Subcutaneous abdominal adipose tissue (tissue), 5 donors: Measurements from ENCODE around the gene MCC.

Experiments
- H3K27ac ChIP-seq: one replicate; pipeline ENCODE4 v1.7.0; 2013; ENCODE audit warnings: low read depth, mild to moderate bottlenecking, inconsistent platforms, low read length, moderate library complexity
- H3K27me3 ChIP-seq, 5 donors: one replicate each; pipeline ENCODE4 v1.7.0; 2013; ENCODE audit warnings: low read length in 5 of 5, inconsistent platforms in 1 of 5; ENCODE audit not compliant: control insufficient read depth in 5 of 5, insufficient read depth in 4 of 5
- H3K36me3 ChIP-seq, 5 donors: one replicate each; pipeline ENCODE4 v1.7.0; 2013; ENCODE audit warnings: low read length in 5 of 5; ENCODE audit not compliant: control insufficient read depth in 5 of 5, insufficient read depth in 5 of 5
- H3K4me1 ChIP-seq, 5 donors: one replicate each; pipeline ENCODE4 v1.7.0; 2013; ENCODE audit warnings: low read length in 5 of 5, mild to moderate bottlenecking in 3 of 5, moderate library complexity in 1 of 5; ENCODE audit not compliant: control insufficient read depth in 5 of 5, insufficient read depth in 5 of 5
- H3K4me3 ChIP-seq, 5 donors: one replicate each; pipeline ENCODE4 v1.7.0; 2013; ENCODE audit warnings: low read length in 5 of 5, low read depth in 1 of 5
- H3K9ac ChIP-seq, 5 donors: one replicate each; pipeline ENCODE4 v1.7.0; 2013; ENCODE audit warnings: low read length in 5 of 5, mild to moderate bottlenecking in 4 of 5, moderate library complexity in 3 of 5
- H3K9me3 ChIP-seq, 5 donors: one replicate each; pipeline ENCODE4 v1.7.0; 2013; ENCODE audit warnings: low read length in 5 of 5; ENCODE audit not compliant: control insufficient read depth in 5 of 5
- donor health status: healthy.
- donor health status: healthy.
- donor health status: healthy.
- donor health status: healthy.
- donor health status: healthy.

MCC gene

DNA sequence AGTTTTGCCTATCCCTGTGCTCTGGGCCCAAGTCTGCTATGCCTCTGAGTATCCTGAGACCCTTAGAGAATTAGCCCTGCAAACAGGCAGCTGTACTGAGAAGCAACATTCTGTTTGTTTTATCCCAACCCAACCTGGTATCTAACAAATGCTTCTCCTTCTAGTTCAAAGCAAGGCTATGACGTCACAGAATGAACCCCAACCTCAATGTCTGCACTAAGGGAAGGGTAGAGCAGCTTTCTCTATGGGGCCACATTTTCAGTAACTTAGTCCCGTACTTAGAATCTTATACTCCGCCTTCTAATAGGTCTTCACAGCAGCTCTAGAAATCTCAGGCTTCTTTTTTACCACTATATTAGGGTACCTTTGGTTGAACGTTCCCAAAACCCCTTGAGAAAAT lies 223.1 kb downstream of the MCC start:
- H3K27ac ChIP-seq, result peak overlapping the region; percentile 69
- no peaks in the 10 kb centered on the region for H3K36me3 ChIP-seq
- H3K9ac ChIP-seq, result no peak overlapping the region
- no peaks in the 10 kb centered on the region for H3K9me3 ChIP-seq
- H3K4me3 ChIP-seq, result no peak overlapping the region
- no peaks in the 10 kb centered on the region for H3K27me3 ChIP-seq
- H3K4me1 ChIP-seq, result peaks cover 0 to 23% (median 13%) of the 10 kb centered on the region in 5 donors

DNA sequence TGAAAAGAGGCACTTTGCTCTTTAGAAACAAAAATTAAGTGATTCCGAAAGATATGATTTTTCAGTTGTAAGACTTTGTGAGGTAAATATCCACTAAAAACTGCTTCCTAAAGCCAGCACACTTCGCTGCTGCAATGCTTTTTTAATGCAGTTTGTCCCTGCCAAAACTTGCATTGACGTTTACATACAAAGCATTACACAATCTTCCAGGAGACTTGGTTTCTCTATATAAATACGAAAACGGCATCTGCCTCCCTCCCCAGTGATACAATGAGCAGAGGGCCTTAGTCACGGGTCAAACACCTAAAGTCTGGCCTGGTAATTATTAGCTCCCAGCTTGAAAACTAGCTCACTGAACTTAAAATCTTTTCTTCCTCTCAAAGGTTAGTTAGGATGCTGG lies 224.2 kb downstream of the MCC start:
- H3K27me3 ChIP-seq, result no peaks in the 10 kb centered on the region
- no peak overlapping the region for H3K9ac ChIP-seq
- H3K4me1 ChIP-seq, result peaks cover 0 to 23% (median 13%) of the 10 kb centered on the region in 5 donors
- no peak overlapping the region for H3K4me3 ChIP-seq
- H3K9me3 ChIP-seq, result no peaks in the 10 kb centered on the region
- H3K27ac ChIP-seq, result no peak overlapping the region
- no peaks in the 10 kb centered on the region for H3K36me3 ChIP-seq

DNA sequence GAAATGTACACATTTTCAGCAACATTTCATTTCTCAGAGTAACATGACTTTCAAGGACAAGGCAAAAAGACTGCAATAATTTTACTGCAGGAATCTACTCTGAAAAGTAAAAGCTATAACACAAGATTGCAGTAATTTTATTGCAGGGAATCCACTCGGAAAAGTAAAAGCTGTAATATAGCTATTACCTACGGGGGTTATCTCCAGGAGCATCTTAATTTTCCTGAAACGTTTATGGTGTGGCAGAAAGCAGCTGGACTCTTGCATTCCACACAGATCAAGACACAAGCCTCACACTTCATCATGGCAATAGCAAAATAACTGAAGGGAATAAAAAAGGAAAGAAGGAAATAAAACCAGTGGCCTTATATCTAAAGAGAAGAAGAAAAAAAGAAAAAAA lies 224.7 kb downstream of the MCC start:
- H3K27ac ChIP-seq, result no peak overlapping the region
- H3K9ac ChIP-seq, result no peak overlapping the region
- H3K27me3 ChIP-seq, result no peaks in the 10 kb centered on the region
- no peaks in the 10 kb centered on the region for H3K36me3 ChIP-seq
- H3K4me3 ChIP-seq, result no peak overlapping the region
- peaks cover 0 to 23% (median 13%) of the 10 kb centered on the region in 5 donors for H3K4me1 ChIP-seq
- H3K9me3 ChIP-seq, result no peaks in the 10 kb centered on the region

DNA sequence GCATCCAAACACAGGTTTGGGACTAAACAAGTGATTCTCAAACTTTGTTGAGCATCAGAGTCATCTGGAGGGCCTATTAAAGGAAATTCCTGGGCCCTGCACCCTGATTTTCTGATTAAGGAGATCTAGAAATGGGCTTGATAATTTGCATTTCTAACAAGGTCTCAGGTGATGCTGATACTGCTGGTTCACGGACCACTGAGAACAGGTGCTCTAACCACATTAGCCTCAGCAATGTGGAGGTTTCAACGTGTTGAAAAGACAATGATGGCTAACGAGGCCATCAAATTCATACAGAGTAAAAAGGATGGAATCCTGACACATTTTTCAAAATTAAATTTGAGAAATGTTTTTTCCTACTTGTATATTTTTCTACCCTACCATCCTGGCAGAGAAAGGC lies 225.6 kb downstream of the MCC start:
- Histone ChIP-seq H3K4me1 (peaks cover 0 to 23% (median 13%) of the 10 kb centered on the region in 5 donors), H3K4me3 (no peak overlapping the region), H3K27me3 (no peaks in the 10 kb centered on the region), H3K27ac (no peak overlapping the region), H3K9me3 (no peaks in the 10 kb centered on the region), H3K36me3 (no peaks in the 10 kb centered on the region), H3K9ac (no peak overlapping the region)

DNA sequence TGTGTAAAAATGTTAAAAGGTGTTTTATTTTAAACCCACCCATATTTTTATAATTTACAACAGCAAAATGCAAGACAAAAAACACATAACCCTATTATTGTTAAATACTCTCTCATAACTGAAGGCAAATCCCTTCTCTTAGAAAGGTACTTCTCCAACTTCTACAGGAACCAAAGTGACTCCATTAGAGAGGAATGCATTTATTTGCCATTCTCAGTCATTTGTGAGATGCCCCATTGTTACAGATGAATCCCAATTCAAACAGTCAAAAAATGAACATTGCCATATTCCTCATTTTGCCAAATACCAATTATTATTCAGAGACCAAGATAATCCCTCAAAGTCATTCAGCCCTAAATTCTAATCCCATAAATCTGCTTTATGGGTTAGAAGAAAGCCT lies 229.2 kb downstream of the MCC start:
- H3K27me3 ChIP-seq, result no peaks in the 10 kb centered on the region
- H3K9ac ChIP-seq, result no peak overlapping the region
- no peaks in the 10 kb centered on the region for H3K9me3 ChIP-seq
- H3K4me3 ChIP-seq, result no peak overlapping the region
- H3K27ac ChIP-seq, result no peak overlapping the region
- H3K36me3 ChIP-seq, result no peaks in the 10 kb centered on the region
- peaks cover 0 to 23% (median 20%) of the 10 kb centered on the region in 5 donors for H3K4me1 ChIP-seq

DNA sequence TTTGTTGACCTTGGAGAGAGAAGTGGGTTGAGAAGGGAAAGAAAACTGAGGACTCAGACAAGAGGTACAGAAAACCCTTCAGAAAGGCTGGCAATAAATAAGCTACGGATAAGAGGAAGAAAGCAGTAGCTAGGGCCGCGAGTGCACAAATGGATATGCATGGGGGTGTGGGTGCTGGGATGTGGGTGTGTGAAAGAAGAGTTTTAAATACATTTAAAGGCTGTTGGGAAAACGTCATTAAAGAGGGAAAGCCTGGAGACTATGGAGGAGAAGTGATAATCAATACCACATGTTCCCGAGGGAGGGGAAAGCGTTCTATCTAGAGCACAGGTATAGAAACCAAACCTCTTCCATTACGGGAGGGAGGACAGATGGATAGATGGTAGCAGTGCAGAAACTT lies 230.7 kb downstream of the MCC start:
- Histone ChIP-seq H3K4me1 (peaks cover 0 to 23% (median 20%) of the 10 kb centered on the region in 5 donors), H3K9ac (no peak overlapping the region), H3K27me3 (no peaks in the 10 kb centered on the region), H3K9me3 (no peaks in the 10 kb centered on the region), H3K27ac (no peak overlapping the region), H3K36me3 (no peaks in the 10 kb centered on the region), H3K4me3 (no peak overlapping the region)

DNA sequence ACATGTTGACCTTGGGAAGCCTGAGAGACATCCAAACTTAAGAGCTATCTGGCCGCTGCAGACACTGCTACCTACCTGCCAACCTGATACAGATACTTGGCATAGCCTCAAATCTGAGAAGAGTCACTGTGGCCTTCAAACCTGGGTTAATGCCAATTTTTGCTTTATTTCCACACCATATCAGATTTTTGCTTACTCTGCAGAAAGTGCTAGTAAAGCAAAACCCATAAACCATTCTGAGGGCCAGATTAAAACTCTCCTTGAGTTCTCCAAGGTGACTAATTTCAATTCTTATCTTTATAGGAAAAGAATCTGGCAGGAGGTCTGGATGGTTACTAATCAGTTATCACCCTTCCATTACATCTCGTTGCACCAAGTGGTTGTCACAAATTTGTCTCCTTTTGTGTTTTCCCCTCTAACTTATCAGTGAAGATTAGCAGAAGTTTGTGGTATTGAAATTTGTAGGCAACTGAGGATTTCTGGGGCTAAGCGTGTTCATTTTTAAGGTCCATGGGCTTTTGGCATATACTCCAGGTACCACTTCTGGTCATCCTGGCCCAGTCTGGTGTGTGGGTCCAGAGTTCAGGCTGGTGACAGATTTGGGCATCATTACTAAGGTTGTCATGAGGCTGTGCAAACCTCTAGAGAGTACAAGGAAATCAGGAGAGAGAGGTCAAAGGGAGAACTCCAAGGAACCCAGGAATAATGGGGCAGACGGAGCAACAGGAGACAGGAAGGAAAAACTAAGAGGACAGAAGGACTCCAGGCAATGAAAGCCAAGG lies 231.4 kb downstream of the MCC start:
- no peak overlapping the region for H3K9ac ChIP-seq
- peaks cover 0 to 24% (median 23%) of the 10 kb centered on the region in 5 donors for H3K4me1 ChIP-seq
- no peaks in the 10 kb centered on the region for H3K9me3 ChIP-seq
- no peaks in the 10 kb centered on the region for H3K36me3 ChIP-seq
- no peaks in the 10 kb centered on the region for H3K27me3 ChIP-seq
- no peak overlapping the region for H3K4me3 ChIP-seq
- H3K27ac ChIP-seq, result no peak overlapping the region

DNA sequence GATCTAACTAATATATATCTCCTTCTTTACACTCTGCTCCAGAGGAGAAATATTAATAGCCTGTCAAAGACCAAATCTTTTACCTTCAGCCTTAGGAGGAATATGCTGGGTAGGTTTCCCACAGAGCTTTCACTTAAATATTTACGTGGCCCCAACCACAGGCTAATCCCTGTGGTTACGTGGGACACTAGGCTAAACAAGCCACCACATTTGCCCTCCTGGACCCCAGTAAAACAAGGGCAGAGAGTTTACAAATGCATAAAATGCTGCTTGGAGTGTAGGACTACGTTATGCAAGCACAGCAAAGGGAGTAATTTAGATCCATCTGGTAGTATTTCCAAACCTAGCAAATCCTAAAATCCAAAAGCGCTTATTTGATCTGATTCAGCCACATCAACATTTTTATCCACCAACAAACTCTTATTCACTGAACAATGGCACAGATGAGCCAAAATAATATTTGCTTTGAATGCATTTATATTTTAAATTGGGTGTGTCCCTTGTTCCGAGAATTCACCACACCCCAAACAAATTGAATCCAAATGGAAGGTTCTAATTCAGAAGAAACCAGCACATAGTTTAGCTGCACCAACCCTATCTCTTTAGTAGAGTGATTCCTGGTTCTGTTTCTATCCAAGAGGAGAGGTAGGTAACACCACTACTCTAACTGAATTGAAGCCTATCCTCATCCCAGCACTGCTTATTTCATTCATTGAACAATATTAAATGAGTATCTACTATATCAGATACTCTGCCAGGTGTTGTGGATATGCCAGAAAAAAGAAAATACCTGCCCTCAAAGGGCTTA lies 232.5 kb downstream of the MCC start:
- H3K27me3 ChIP-seq, result no peaks in the 10 kb centered on the region
- H3K27ac ChIP-seq, result peak overlapping the region; percentile 52

DNA sequence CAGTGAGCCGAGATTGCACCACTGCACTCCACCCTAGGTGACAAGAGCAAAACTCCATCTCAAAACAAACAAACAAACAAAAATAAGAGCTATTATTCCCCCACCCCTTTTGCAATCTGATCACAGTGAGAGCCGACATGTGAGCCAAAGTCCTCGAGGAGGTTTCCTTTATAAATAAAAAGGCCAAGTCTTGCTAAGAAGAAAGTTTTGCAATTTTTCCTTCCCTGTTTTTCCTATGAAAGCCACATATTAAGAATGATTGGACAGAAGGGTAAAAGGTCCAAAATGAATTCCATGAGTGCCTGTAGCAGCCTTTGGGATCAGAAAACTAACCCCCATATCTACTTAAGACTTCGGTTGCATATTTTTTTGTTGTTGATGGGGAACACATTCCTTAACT lies 233.1 kb downstream of the MCC start:
- H3K9ac ChIP-seq, result peak overlapping the region in 1 of 5 donors; percentile 21

More for the DNA sequence above, 232.5 kb downstream of the MCC start:
- Histone ChIP-seq H3K36me3 (no peaks in the 10 kb centered on the region), H3K9me3 (no peaks in the 10 kb centered on the region), H3K4me3 (no peak overlapping the region), H3K9ac (peak overlapping the region in 1 of 5 donors; percentile 21), H3K4me1 (peaks cover 0 to 33% (median 26%) of the 10 kb centered on the region in 5 donors)

DNA sequence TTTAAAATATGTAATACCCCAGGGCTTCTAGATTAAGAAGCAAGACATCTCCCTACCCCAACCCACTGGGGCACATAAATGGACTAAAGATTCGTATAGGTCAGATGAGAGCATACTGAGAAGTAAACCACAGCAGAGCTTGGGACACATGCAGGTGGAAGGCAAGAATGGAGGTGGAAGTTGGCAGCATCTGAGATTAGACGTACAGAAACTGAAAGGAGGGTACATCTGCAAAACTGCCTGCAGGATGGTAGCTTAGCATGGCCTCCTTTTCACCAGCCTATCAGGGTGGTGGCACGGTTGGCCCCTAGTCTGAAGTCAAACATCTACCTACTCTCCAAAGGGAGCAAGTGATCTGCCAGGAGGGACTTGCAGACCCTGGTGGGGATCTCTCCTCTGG lies 235.2 kb downstream of the MCC start:
- no peak overlapping the region for H3K4me3 ChIP-seq
- H3K27ac ChIP-seq, result no peak overlapping the region
- no peak overlapping the region for H3K9ac ChIP-seq
- H3K27me3 ChIP-seq, result no peaks in the 10 kb centered on the region
- peaks cover 7 to 48% (median 39%) of the 10 kb centered on the region in 5 donors for H3K4me1 ChIP-seq
- no peaks in the 10 kb centered on the region for H3K9me3 ChIP-seq
- H3K36me3 ChIP-seq, result no peaks in the 10 kb centered on the region

More for the DNA sequence above, 233.1 kb downstream of the MCC start:
- Histone ChIP-seq H3K4me1 (peaks cover 5 to 39% (median 33%) of the 10 kb centered on the region in 5 donors), H3K4me3 (no peak overlapping the region), H3K27ac (peak overlapping the region; percentile 52), H3K9me3 (no peaks in the 10 kb centered on the region), H3K36me3 (no peaks in the 10 kb centered on the region), H3K27me3 (no peaks in the 10 kb centered on the region)
